SK-N-SH (cell line): ENCODE data around the gene VSIG10L2. TPM values are rescaled to one million over a fixed set of nuclear protein-coding genes. Genes with fewer than 3 reads are reported as not detected.

Experiments used
- CTCF ChIA-PET: fragments of 300-600, 350-600 bp; formaldehyde crosslinking; extraction: SDS; loops from one replicate; lab custom pipeline; 2021; lab: Yijun Ruan, JAX
- POLR2A ChIA-PET: fragments of 350-600 bp; sonication (Branson Sonifier 250); formaldehyde crosslinking; extraction: SDS; loops from one replicate; lab custom pipeline; 2020; ENCODE audit warnings: antibody characterized with exemption, inconsistent platforms; lab: Yijun Ruan, JAX
- DNase-seq: peaks from one replicate; pipeline ENCODE4 v3.0.0; 2012
- H2AFZ ChIP-seq: fragments of 200-600 bp; sonication (generic); 2 replicates; pipeline ENCODE4 v1.8.1; 2016; ENCODE audit warnings: antibody characterized with exemption, mild to moderate bottlenecking, low read depth
- H3F3A ChIP-seq: fragments of 200-600 bp; sonication (generic); replicated peaks from 2 replicates; pipeline ENCODE3; 2016; ENCODE audit warnings: antibody characterized with exemption, mild to moderate bottlenecking; ENCODE audit not compliant: insufficient read depth
- H3K27ac ChIP-seq, 2 experiments: fragments of 200-500 bp in 1 of 2; fragments of 200-600 bp in 1 of 2; sonication (Bioruptor generic) in 1 of 2; sonication (generic), shearing (Covaris generic) in 1 of 2; 2 replicates each; pipeline versions ENCODE4 v1.5.1 to v1.6.1; 2014 to 2016; ENCODE audit warnings: low read depth in 2 of 2, inconsistent platforms in 1 of 2, low read length in 1 of 2, mild to moderate bottlenecking in 1 of 2, mixed read lengths in 1 of 2
- H3K27me3 ChIP-seq: fragments of 200-600 bp; sonication (generic), shearing (Covaris generic); 2 replicates; pipeline ENCODE4 v1.6.1; 2016; ENCODE audit warnings: mixed run types; ENCODE audit not compliant: insufficient read depth
- H3K36me3 ChIP-seq, 2 experiments: fragments of 200-500 bp in 1 of 2; fragments of 200-600 bp in 1 of 2; sonication (Bioruptor generic) in 1 of 2; sonication (generic) in 1 of 2; replicated peaks in 1 of 2; 2 replicates each; pipeline versions ENCODE3 to v1.5.1; 2014 to 2016; ENCODE audit warnings: low read length in 1 of 2, mild to moderate bottlenecking in 1 of 2; ENCODE audit not compliant: insufficient read depth in 2 of 2, control insufficient read depth in 1 of 2
- H3K4me1 ChIP-seq, 2 experiments: fragments of 200-500 bp in 1 of 2; fragments of 200-600 bp in 1 of 2; sonication (Bioruptor generic) in 1 of 2; sonication (generic), shearing (Covaris generic) in 1 of 2; 2 replicates each; pipeline versions ENCODE4 v1.5.1 to v1.6.1; 2014 to 2016; ENCODE audit warnings: low read depth in 1 of 2, low read length in 1 of 2, mixed run types in 1 of 2; ENCODE audit not compliant: insufficient read depth in 2 of 2, control insufficient read depth in 1 of 2
- H3K4me2 ChIP-seq: fragments of 200-600 bp; sonication (generic), shearing (Covaris generic); 2 replicates; pipeline ENCODE4 v1.6.1; 2017; ENCODE audit warnings: mixed run types
- H3K4me3 ChIP-seq, 2 experiments: fragments of 200-500 bp in 1 of 2; fragments of 200-600 bp in 1 of 2; sonication (Bioruptor generic) in 1 of 2; sonication (generic), shearing (Covaris generic) in 1 of 2; 2 replicates each; pipeline versions ENCODE4 v1.5.1 to v1.8.1; 2014 to 2016; ENCODE audit warnings: low read depth in 2 of 2, inconsistent platforms in 1 of 2, low read length in 1 of 2, mild to moderate bottlenecking in 1 of 2, mixed read lengths in 1 of 2, moderate library complexity in 1 of 2
- H3K79me2 ChIP-seq: fragments of 200-600 bp; sonication (generic); 2 replicates; pipeline ENCODE4 v1.8.1; 2017; ENCODE audit warnings: mild to moderate bottlenecking; ENCODE audit not compliant: insufficient read depth
- H3K9ac ChIP-seq: fragments of 200-600 bp; sonication (generic); 2 replicates; pipeline ENCODE4 v1.6.1; 2017; ENCODE audit warnings: mixed run types
- H3K9me2 ChIP-seq: fragments of 200-600 bp; sonication (generic); 2 replicates; pipeline ENCODE4 v1.6.1; 2017; ENCODE audit warnings: mixed run types
- H3K9me3 ChIP-seq: fragments of 200-600 bp; sonication (generic); 2 replicates; pipeline ENCODE4 v1.6.1; 2017; ENCODE audit warnings: mixed run types, mild to moderate bottlenecking, moderate library complexity
- H4K20me1 ChIP-seq: fragments of 200-600 bp; sonication (generic); 2 replicates; pipeline ENCODE4 v1.6.1; 2017; ENCODE audit warnings: mild to moderate bottlenecking, mixed run types; ENCODE audit not compliant: insufficient read depth
- FOSL2 ChIP-seq: IDR thresholded peaks from 2 replicates; pipeline ENCODE4 v1.4.0; 2012; ENCODE audit warnings: low read depth, mild to moderate bottlenecking, moderate library complexity, borderline replicate concordance
- FOXJ3 ChIP-seq: sonication (generic); formaldehyde crosslinking; IDR thresholded peaks from 2 replicates; pipeline ENCODE4 v1.5.1; 2020; ENCODE audit warnings: mild to moderate bottlenecking, missing genetic modification reagents
- GABPA ChIP-seq: IDR thresholded peaks from 2 replicates; pipeline ENCODE4 v1.4.0; 2012; ENCODE audit warnings: low read depth, mild to moderate bottlenecking
- MXI1 ChIP-seq: IDR thresholded peaks from 2 replicates; pipeline ENCODE4 v1.6.1; 2012; ENCODE audit warnings: mild to moderate bottlenecking, low read depth, low read length, improper control_type of control experiment
- RCOR1 ChIP-seq: fragments of 150-350 bp; IDR thresholded peaks from 2 replicates; pipeline ENCODE4 v1.6.1; 2017; ENCODE audit warnings: antibody characterized with exemption, low read length
- TAF1 ChIP-seq: IDR thresholded peaks from 2 replicates; pipeline ENCODE4 v1.6.1; 2012; ENCODE audit warnings: low read depth, mild to moderate bottlenecking, low read length, moderate library complexity, borderline replicate concordance
- TCF12 ChIP-seq: IDR thresholded peaks from 2 replicates; pipeline ENCODE4 v1.4.0; 2012
- TEAD4 ChIP-seq: IDR thresholded peaks from 2 replicates; pipeline ENCODE4 v1.4.0; 2012; ENCODE audit warnings: mild to moderate bottlenecking, borderline replicate concordance; ENCODE audit not compliant: insufficient read depth
- WGBS: methylation state at CpG from one replicate; pipeline ENCODE4 v1.1.6; 2017; ENCODE audit warnings: low lambda C conversion rate; 5-methylcytosine and 5-hydroxymethylcytosine counted together
- polyA plus RNA-seq, 3 experiments: library from polyadenylated mRNA; depleted of rRNA; stranded (reverse); fragments of >200 nt; gene quantifications; 2 replicates each; pipeline ENCODE4 v1.2.3, GENCODE V29; 2012
- TF ChIP-seq, protein P1 (sequence below): fragments of 150-350 bp; IDR thresholded peaks from 2 replicates; pipeline ENCODE4 v1.6.1; 2016; ENCODE audit warnings: mild to moderate bottlenecking, low read depth, low read length
- TF ChIP-seq, protein P2 (sequence below): IDR thresholded peaks from 2 replicates; pipeline ENCODE4; 2012
- TF ChIP-seq, protein P3 (sequence below): IDR thresholded peaks from 2 replicates; pipeline ENCODE4 v1.4.0; 2012; ENCODE audit warnings: low read depth
- TF ChIP-seq, protein P4 (sequence below): IDR thresholded peaks from 2 replicates; pipeline ENCODE4 v1.6.1; 2012; ENCODE audit warnings: mild to moderate bottlenecking, low read depth, low read length, moderate library complexity

VSIG10L2 gene
- polyA plus RNA-seq, 1 of the 3 experiments (the other 2 are of a cell fraction): 0.02 TPM

DNA sequence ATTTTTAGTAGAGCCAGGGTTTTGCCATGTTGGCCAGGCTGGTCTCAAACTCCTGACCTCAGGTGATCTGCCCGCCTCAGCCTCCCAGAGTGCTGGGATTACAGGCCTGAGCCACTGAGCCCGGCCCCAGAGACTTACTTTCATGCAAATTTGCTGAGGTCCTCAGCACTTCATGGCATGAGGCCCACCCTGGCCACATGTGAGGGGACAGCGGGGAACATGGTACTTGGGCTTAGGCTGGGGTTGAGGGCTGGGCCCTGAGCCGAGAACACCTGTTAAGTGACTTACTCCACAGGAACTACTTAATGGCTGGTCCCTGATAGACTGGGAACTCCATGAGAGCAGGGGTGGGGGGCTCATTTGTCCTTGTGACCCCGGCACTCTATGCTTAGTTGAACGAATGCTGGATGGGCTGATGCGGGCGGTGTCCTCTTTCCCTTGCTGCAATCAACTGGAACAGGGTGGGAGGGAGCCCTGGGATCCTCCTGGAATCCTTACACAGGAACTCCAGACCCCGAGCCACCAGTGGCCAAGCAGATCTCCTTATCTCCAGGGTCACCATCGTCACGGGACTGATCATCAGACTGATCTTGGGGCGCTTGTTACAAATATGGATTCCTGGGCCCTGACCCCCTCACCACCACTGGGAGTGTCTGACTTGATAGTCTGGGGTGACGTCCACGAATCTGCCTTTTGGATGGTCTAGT lies 1.0 kb downstream of the VSIG10L2 start (continued):
- TF ChIP-seq TCF12: no peak
- TF ChIP-seq, protein P1, sequence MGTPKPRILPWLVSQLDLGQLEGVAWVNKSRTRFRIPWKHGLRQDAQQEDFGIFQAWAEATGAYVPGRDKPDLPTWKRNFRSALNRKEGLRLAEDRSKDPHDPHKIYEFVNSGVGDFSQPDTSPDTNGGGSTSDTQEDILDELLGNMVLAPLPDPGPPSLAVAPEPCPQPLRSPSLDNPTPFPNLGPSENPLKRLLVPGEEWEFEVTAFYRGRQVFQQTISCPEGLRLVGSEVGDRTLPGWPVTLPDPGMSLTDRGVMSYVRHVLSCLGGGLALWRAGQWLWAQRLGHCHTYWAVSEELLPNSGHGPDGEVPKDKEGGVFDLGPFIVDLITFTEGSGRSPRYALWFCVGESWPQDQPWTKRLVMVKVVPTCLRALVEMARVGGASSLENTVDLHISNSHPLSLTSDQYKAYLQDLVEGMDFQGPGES: no peak
- TF ChIP-seq FOXJ3: no peak
- TF ChIP-seq, protein P2, sequence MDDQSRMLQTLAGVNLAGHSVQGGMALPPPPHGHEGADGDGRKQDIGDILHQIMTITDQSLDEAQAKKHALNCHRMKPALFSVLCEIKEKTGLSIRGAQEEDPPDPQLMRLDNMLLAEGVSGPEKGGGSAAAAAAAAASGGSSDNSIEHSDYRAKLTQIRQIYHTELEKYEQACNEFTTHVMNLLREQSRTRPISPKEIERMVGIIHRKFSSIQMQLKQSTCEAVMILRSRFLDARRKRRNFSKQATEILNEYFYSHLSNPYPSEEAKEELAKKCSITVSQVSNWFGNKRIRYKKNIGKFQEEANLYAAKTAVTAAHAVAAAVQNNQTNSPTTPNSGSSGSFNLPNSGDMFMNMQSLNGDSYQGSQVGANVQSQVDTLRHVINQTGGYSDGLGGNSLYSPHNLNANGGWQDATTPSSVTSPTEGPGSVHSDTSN: no peak
- no peak for TF ChIP-seq GABPA
- TF ChIP-seq, protein P3, sequence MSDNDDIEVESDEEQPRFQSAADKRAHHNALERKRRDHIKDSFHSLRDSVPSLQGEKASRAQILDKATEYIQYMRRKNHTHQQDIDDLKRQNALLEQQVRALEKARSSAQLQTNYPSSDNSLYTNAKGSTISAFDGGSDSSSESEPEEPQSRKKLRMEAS: no peak
- TF ChIP-seq, protein P4, sequence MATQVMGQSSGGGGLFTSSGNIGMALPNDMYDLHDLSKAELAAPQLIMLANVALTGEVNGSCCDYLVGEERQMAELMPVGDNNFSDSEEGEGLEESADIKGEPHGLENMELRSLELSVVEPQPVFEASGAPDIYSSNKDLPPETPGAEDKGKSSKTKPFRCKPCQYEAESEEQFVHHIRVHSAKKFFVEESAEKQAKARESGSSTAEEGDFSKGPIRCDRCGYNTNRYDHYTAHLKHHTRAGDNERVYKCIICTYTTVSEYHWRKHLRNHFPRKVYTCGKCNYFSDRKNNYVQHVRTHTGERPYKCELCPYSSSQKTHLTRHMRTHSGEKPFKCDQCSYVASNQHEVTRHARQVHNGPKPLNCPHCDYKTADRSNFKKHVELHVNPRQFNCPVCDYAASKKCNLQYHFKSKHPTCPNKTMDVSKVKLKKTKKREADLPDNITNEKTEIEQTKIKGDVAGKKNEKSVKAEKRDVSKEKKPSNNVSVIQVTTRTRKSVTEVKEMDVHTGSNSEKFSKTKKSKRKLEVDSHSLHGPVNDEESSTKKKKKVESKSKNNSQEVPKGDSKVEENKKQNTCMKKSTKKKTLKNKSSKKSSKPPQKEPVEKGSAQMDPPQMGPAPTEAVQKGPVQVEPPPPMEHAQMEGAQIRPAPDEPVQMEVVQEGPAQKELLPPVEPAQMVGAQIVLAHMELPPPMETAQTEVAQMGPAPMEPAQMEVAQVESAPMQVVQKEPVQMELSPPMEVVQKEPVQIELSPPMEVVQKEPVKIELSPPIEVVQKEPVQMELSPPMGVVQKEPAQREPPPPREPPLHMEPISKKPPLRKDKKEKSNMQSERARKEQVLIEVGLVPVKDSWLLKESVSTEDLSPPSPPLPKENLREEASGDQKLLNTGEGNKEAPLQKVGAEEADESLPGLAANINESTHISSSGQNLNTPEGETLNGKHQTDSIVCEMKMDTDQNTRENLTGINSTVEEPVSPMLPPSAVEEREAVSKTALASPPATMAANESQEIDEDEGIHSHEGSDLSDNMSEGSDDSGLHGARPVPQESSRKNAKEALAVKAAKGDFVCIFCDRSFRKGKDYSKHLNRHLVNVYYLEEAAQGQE: no peak

DNA sequence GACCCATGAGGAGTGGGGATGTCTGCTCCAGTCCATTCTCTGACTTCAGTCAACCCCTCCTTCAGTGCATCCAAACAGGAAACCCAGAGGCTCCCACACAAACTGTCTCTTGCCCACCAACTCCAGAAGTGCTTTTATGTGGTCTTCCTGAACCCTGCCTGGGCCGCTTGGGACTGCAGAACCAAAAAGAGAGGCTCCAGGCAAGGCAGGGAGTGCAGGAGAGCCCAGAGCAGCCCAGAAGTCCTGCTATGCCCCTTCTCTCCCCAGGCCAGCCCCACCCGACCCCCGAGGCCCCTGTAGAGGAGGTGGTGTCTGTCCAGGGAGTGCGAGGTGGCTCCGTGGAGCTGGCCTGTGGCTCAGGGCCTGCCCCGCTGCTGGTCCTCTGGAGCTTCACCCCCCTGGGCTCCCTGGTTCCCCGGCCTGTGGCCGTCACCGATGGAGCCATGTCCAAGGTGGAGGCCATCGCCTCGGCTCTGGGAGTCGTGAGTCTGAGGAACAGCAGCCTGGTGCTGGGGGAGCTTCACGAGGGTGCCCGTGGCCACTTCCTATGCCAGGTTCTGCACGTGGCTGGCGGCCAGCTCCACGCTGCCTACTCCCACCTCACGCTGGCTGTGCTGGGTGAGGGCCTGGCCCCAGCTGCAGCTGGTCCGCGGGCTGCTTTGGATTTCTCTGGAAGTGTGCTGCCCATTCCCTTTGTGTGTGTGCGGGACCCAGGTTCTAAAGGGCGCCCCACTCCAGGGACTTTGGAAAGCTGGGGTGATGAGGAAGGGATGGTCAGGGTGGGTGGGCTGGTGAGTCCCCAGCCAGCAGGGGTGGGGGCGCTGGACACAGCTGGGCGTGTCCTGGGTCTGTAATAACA lies 1.8 kb downstream of the VSIG10L2 start:
- H3K9me2 ChIP-seq: no peaks in the 10 kb centered on the region
- H3K9ac ChIP-seq: no peak overlapping the region
- H4K20me1 ChIP-seq: no peaks in the 10 kb centered on the region
- H3K9me3 ChIP-seq: no peaks in the 10 kb centered on the region
- TF ChIP-seq MXI1: no peak
- TF ChIP-seq TEAD4: no peak
- TF ChIP-seq RCOR1: no peak
- TF ChIP-seq FOSL2: no peak
- TF ChIP-seq TAF1: no peak
- no peak overlapping the region for H3K4me3 ChIP-seq
- H2AFZ ChIP-seq: no peak overlapping the region
- no peak for DNase-seq
- H3K27ac ChIP-seq: no peak overlapping the region
- ChIA-PET POLR2A (no interaction called here), CTCF (interaction anchor here (1.1 to 1.5 kb wide), 3 partner anchors 11 to 168 kb away, joined by 3 read pairs; no protein-coding TSS in a partner anchor)
- no peaks in the 10 kb centered on the region for H3F3A ChIP-seq
- 81% methylated on average over 8 of the region's 24 CpGs for WGBS
- H3K27me3 ChIP-seq: no peaks in the 10 kb centered on the region
- no peaks in the 10 kb centered on the region for H3K36me3 ChIP-seq
- no peak overlapping the region for H3K4me2 ChIP-seq
- H3K4me1 ChIP-seq: peaks cover 0 to 39% of the 10 kb centered on the region in 2 experiments; a peak in 2 of 4 replicates
- H3K79me2 ChIP-seq: no peaks in the 10 kb centered on the region
